ENCODE measurements around the gene LTC4S. TPM values are rescaled to one million over a fixed set of nuclear protein-coding genes. Genes with fewer than 3 reads are reported as not detected.

Gene LTC4S
- total and polyA plus RNA-seq, 2 experiments from 2014 or later = 5.8 to 10.1 TPM

DNA sequence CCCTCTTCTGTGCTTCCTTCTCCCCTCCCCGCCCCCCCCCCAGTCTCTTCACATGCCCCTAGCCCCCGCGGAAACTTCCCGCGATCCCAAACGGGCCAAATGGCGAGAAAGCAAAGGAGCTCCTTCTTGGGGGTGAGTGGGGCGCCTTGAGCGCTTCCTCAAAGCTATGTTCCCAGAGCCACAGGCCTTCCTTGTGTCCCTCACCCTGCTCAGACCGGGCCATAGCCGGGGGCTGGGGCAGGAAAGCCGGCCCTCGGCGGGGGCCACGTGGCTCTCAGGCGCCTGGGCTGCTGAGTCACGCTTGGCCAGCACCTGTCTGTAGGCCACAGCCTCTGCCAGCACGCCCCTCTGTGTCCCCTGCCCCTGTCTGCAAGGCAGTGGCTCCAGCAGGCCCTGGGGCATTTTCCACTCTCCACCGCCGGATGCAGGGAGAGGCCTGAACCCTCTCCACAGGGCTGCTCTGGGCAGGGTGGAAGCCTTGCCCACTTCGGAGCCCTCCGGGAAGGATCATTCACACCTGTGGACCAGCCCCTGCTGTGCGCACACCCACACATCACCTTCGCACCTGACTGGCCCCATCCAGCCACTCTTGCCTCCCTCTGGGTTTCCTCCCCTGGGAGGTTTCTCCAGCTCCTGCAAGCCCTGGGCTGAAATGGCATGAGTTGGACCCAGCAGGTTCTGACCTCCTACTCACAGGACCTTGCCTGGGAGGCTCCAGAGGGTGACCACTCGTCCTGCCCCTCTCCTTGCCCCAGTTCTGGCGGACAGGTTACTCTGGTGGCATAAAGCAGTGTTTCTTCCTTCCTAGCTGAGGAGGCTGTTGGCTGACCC, 25.7 kb downstream of the LTC4S start:
- H3K27me3 Mint-ChIP-seq (ENCODE audit: insufficient read depth, low read depth, poor library complexity) = peaks cover 36% of the 10 kb centered on the region
- peaks cover 12% of the 10 kb centered on the region; the same call in 1 of the 2 replicates for H3K27me3 ChIP-seq (ENCODE audit: insufficient read depth)
- DNase-seq (ENCODE audit: low spot score) (peak; percentile 73), ATAC-seq (peak; percentile 12)
- no peak overlapping the region; the same call in 1 of the 2 replicates for H2AFZ ChIP-seq
- peak overlapping the region; percentile 83 for H3K4me2 ChIP-seq
- H3K27ac ChIP-seq (ENCODE audit: low read depth) = no peak overlapping the region; the same call in 1 of the 2 replicates
- H3K4me1 ChIP-seq (ENCODE audit: insufficient read depth) = peaks cover 31% of the 10 kb centered on the region
- H3K9me2 ChIP-seq (ENCODE audit: insufficient read depth) = no peaks in the 10 kb centered on the region
- peaks cover 32% of the 10 kb centered on the region for H3K4me1 Mint-ChIP-seq
- peaks cover 37% of the 10 kb centered on the region for H3K36me3 Mint-ChIP-seq (ENCODE audit: low read depth)
- H3K79me2 ChIP-seq (replicated peaks; ENCODE audit: insufficient read depth) = peaks cover 21% of the 10 kb centered on the region
- H3K36me3 ChIP-seq (ENCODE audit: insufficient read depth) = peaks cover 7% of the 10 kb centered on the region
- peak overlapping the region; percentile 51 for H3K4me3 ChIP-seq
- H4K20me1 ChIP-seq (replicated peaks; ENCODE audit: insufficient read depth) = peaks cover 11% of the 10 kb centered on the region
- peak overlapping the region; percentile 82 for H3K27ac Mint-ChIP-seq
- H3K9me3 Mint-ChIP-seq = no peaks in the 10 kb centered on the region
- peaks cover 30% of the 10 kb centered on the region for H3F3A ChIP-seq (replicated peaks; ENCODE audit: low read depth)
- TF ChIP-seq CREB1 (CRISPR knock-in tag; IDR thresholded peaks at IDR 0.05; ENCODE audit: low read depth) (no peak), JUNB (IDR thresholded peaks at IDR 0.05; ENCODE audit: unreplicated experiment) (no peak), ZNF114 (CRISPR knock-in tag; IDR thresholded peaks at IDR 0.05) (no peak), EZH2 (IDR thresholded peaks at IDR 0.05; ENCODE audit: low read depth, unreplicated experiment) (no peak), STAT1 (IDR thresholded peaks at IDR 0.05; ENCODE audit: unreplicated experiment) (no peak), NANOG (IDR thresholded peaks at IDR 0.05; ENCODE audit: borderline replicate concordance) (no peak), EZH2phosphoT487 (IDR thresholded peaks at IDR 0.05; ENCODE audit: unreplicated experiment) (no peak), ZNF462 (CRISPR knock-in tag; IDR thresholded peaks at IDR 0.05) (no peak), ETS1 (IDR thresholded peaks at IDR 0.05) (no peak), ZNF331 (CRISPR knock-in tag; IDR thresholded peaks at IDR 0.05; ENCODE audit: low read depth) (no peak)
- H3K4me3 Mint-ChIP-seq = peak overlapping the region; percentile 63
